ENCODE measurements around the gene IKZF3. TPM values are rescaled to one million over a fixed set of nuclear protein-coding genes. Genes with fewer than 3 reads are reported as not detected.

IKZF3 gene
- polyA plus RNA-seq, 1 donor (not counting 4 experiments of a cell fraction or from before 2014, with no cell fraction given), result not detected

GRCh38 chr17:39831588-39831987, 32.5 kb downstream of the IKZF3 start:
- no peak overlapping the region for H2AFZ ChIP-seq (ENCODE audit: control insufficient read depth, low read length)
- FAIRE-seq (no peak), DNase-seq (ENCODE audit: low read depth, low spot score) (no peak)
- no peaks in the 10 kb centered on the region for H4K20me1 ChIP-seq (ENCODE audit: control insufficient read depth, extremely low read depth, insufficient read depth, low read length)
- no peaks in the 10 kb centered on the region for H3K79me2 ChIP-seq (ENCODE audit: control insufficient read depth, insufficient read depth, low read length)
- H3K4me2 ChIP-seq (ENCODE audit: control insufficient read depth, extremely low read depth, insufficient read depth, low read depth, low read length), result no peak overlapping the region
- peaks cover 5% of the 10 kb centered on the region for H3K4me1 ChIP-seq (ENCODE audit: control insufficient read depth, extremely low read depth, insufficient read depth, low read length)
- H3K9me3 ChIP-seq (ENCODE audit: control insufficient read depth, low read depth, low read length), result no peaks in the 10 kb centered on the region
- dilution Hi-C loops (cut with MboI; ENCODE audit: extremely low pct_ligation_motif_present, low sequenced_read_pairs), result no loop called here
- no peak overlapping the region for H3K9ac ChIP-seq (ENCODE audit: control insufficient read depth, extremely low read depth, insufficient read depth, low read length)
- H3K27ac ChIP-seq (ENCODE audit: control insufficient read depth, insufficient read depth, low read length), result no peak overlapping the region
- H3K27me3 ChIP-seq (ENCODE audit: control insufficient read depth, extremely low read depth, insufficient read depth, low read length), result no peaks in the 10 kb centered on the region
- no peak overlapping the region for H3K4me3 ChIP-seq (ENCODE audit: control insufficient read depth in 2 of 3, extremely low read depth in 1 of 3, insufficient read depth in 2 of 3, low read depth in 1 of 3, low read length in 3 of 3)
- no peaks in the 10 kb centered on the region for H3K36me3 ChIP-seq (ENCODE audit: control insufficient read depth in 2 of 2, extremely low read depth in 1 of 2, insufficient read depth in 2 of 2, low read length in 2 of 2)
- no peaks in the 10 kb centered on the region for H3K9me1 ChIP-seq (ENCODE audit: control insufficient read depth, extremely low read depth, insufficient read depth, low read length)
- no peak for TF ChIP-seq EZH2 (IDR thresholded peaks at IDR 0.05; ENCODE audit: low read length)
- TF ChIP-seq, protein P1, sequence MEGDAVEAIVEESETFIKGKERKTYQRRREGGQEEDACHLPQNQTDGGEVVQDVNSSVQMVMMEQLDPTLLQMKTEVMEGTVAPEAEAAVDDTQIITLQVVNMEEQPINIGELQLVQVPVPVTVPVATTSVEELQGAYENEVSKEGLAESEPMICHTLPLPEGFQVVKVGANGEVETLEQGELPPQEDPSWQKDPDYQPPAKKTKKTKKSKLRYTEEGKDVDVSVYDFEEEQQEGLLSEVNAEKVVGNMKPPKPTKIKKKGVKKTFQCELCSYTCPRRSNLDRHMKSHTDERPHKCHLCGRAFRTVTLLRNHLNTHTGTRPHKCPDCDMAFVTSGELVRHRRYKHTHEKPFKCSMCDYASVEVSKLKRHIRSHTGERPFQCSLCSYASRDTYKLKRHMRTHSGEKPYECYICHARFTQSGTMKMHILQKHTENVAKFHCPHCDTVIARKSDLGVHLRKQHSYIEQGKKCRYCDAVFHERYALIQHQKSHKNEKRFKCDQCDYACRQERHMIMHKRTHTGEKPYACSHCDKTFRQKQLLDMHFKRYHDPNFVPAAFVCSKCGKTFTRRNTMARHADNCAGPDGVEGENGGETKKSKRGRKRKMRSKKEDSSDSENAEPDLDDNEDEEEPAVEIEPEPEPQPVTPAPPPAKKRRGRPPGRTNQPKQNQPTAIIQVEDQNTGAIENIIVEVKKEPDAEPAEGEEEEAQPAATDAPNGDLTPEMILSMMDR (optimal IDR thresholded peaks at IDR 0.05 in 1 of 3, IDR thresholded peaks at IDR 0.05 in 1 of 3, conservative IDR thresholded peaks at IDR 0.05 in 1 of 3; ENCODE audit: extremely low read depth in 1 of 3, insufficient read depth in 2 of 3, low read length in 3 of 3), result no peak

GRCh38 chr17:39828443-39828842, 35.7 kb downstream of the IKZF3 start:
- DNase-seq (ENCODE audit: low read depth, low spot score), result no peak
- H2AFZ ChIP-seq (ENCODE audit: control insufficient read depth, low read length), result no peak overlapping the region
- H3K9ac ChIP-seq (ENCODE audit: control insufficient read depth, extremely low read depth, insufficient read depth, low read length), result no peak overlapping the region
- no peak for TF ChIP-seq EZH2 (IDR thresholded peaks at IDR 0.05; ENCODE audit: low read length)
- TF ChIP-seq, protein P1 (optimal IDR thresholded peaks at IDR 0.05 in 1 of 3, IDR thresholded peaks at IDR 0.05 in 1 of 3, conservative IDR thresholded peaks at IDR 0.05 in 1 of 3; ENCODE audit: extremely low read depth in 1 of 3, insufficient read depth in 2 of 3, low read length in 3 of 3), result no peak
- H3K4me3 ChIP-seq (ENCODE audit: control insufficient read depth in 2 of 3, extremely low read depth in 1 of 3, insufficient read depth in 2 of 3, low read depth in 1 of 3, low read length in 3 of 3), result no peak overlapping the region
- peaks cover 6% of the 10 kb centered on the region for H3K9me3 ChIP-seq (ENCODE audit: control insufficient read depth, low read depth, low read length)
- peaks cover 5% of the 10 kb centered on the region for H3K4me1 ChIP-seq (ENCODE audit: control insufficient read depth, extremely low read depth, insufficient read depth, low read length)
- no peaks in the 10 kb centered on the region for H4K20me1 ChIP-seq (ENCODE audit: control insufficient read depth, extremely low read depth, insufficient read depth, low read length)
- no peaks in the 10 kb centered on the region for H3K9me1 ChIP-seq (ENCODE audit: control insufficient read depth, extremely low read depth, insufficient read depth, low read length)
- dilution Hi-C loops (cut with MboI; ENCODE audit: extremely low pct_ligation_motif_present, low sequenced_read_pairs), result no loop called here
- no peak for FAIRE-seq
- H3K36me3 ChIP-seq (ENCODE audit: control insufficient read depth in 2 of 2, extremely low read depth in 1 of 2, insufficient read depth in 2 of 2, low read length in 2 of 2), result no peaks in the 10 kb centered on the region
- no peaks in the 10 kb centered on the region for H3K79me2 ChIP-seq (ENCODE audit: control insufficient read depth, insufficient read depth, low read length)
- no peak overlapping the region for H3K27ac ChIP-seq (ENCODE audit: control insufficient read depth, insufficient read depth, low read length)
- no peak overlapping the region for H3K4me2 ChIP-seq (ENCODE audit: control insufficient read depth, extremely low read depth, insufficient read depth, low read depth, low read length)
- no peaks in the 10 kb centered on the region for H3K27me3 ChIP-seq (ENCODE audit: control insufficient read depth, extremely low read depth, insufficient read depth, low read length)

Data from keratinocyte (primary cell).